Measurements from ENCODE around the gene PALMD. TPM values are rescaled to one million over a fixed set of nuclear protein-coding genes. Genes with fewer than 3 reads are reported as not detected.

PALMD gene
- total and polyA plus RNA-seq, 2 of the 8 experiments (the other 6 are each of a cell fraction or from before 2014, with no cell fraction given), result not detected

- DNase-seq (ENCODE audit: low read depth in 1 of 2, low spot score in 2 of 2), result no peak
- no peak for FAIRE-seq
- TF ChIP-seq JUN (IDR thresholded peaks at IDR 0.05; ENCODE audit: low read depth, low read length), result no peak
- TF ChIP-seq JUND (IDR thresholded peaks at IDR 0.05; ENCODE audit: low read length), result no peak
- TF ChIP-seq ZNF274 (IDR thresholded peaks at IDR 0.05; ENCODE audit: borderline replicate concordance, extremely low read depth, low read length), result no peak
- no peak for TF ChIP-seq GABPA (IDR thresholded peaks at IDR 0.05; ENCODE audit: borderline replicate concordance, insufficient read depth, low read length)
- TF ChIP-seq, protein P1, sequence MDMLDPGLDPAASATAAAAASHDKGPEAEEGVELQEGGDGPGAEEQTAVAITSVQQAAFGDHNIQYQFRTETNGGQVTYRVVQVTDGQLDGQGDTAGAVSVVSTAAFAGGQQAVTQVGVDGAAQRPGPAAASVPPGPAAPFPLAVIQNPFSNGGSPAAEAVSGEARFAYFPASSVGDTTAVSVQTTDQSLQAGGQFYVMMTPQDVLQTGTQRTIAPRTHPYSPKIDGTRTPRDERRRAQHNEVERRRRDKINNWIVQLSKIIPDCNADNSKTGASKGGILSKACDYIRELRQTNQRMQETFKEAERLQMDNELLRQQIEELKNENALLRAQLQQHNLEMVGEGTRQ (IDR thresholded peaks at IDR 0.05; ENCODE audit: low read length), result no peak
- no peak for TF ChIP-seq TAF7 (optimal IDR thresholded peaks at IDR 0.05; ENCODE audit: borderline replicate concordance, low read depth, low read length)
- TF ChIP-seq POLR2A (IDR thresholded peaks at IDR 0.05; ENCODE audit: control extremely low read depth in 1 of 2, low read depth in 2 of 2, low read length in 2 of 2), result no peak
- no peak for TF ChIP-seq HDAC6 (IDR thresholded peaks at IDR 0.05; ENCODE audit: low read depth, low read length)
- TF ChIP-seq CBX8 (IDR thresholded peaks at IDR 0.05; ENCODE audit: borderline replicate concordance, low read depth, low read length), result no peak
- no peak for TF ChIP-seq YY1 (IDR thresholded peaks at IDR 0.05; ENCODE audit: low read depth, low read length)
- TF ChIP-seq GTF2F1 (IDR thresholded peaks at IDR 0.05; ENCODE audit: borderline replicate concordance, low read depth, low read length), result no peak
Observed at GRCh38 chr1:99674115-99675064, 28.5 kb downstream of the PALMD start.

More at GRCh38 chr1:99674115-99675064, 28.5 kb downstream of the PALMD start:
- Histone ChIP-seq H2BK120ac (replicated peaks; ENCODE audit: low read depth, low read length) (no peak overlapping the region), H4K91ac (replicated peaks; ENCODE audit: insufficient read length, low read length) (no peak overlapping the region), H3K27ac (ENCODE audit: low read depth, low read length) (no peak overlapping the region), H2BK5ac (ENCODE audit: low read depth, low read length) (no peak overlapping the region), H3K4me2 (ENCODE audit: insufficient read depth in 1 of 2, low read depth in 2 of 2, low read length in 2 of 2) (no peak overlapping the region), H3K9me3 (ENCODE audit: insufficient read depth in 2 of 2, low read depth in 1 of 2, low read length in 1 of 2) (no peaks in the 10 kb centered on the region), H3K9ac (replicated peaks in 1 of 4; ENCODE audit: extremely low read depth in 1 of 4, low read depth in 3 of 4, low read length in 3 of 4) (no peak overlapping the region), H4K8ac (ENCODE audit: extremely low read depth, insufficient read depth, low read length) (no peak overlapping the region), H3K14ac (ENCODE audit: insufficient read length) (no peak overlapping the region), H3K18ac (ENCODE audit: extremely low read depth, low read length) (no peak overlapping the region), H3K4me1 (replicated peaks in 1 of 4; ENCODE audit: control insufficient read depth in 3 of 4, insufficient read depth in 4 of 4, low read length in 3 of 4) (no peaks in the 10 kb centered on the region), H3K27me3 (replicated peaks in 1 of 4; ENCODE audit: control insufficient read depth in 3 of 4, extremely low read depth in 1 of 4, insufficient read depth in 3 of 4, low read length in 3 of 4) (peaks cover 0 to 1% (median 0%) of the 10 kb centered on the region in 4 experiments; a peak in 1 of 7 replicates), H2AK5ac (ENCODE audit: low read depth, low read length) (no peak overlapping the region), H3K36me3 (ENCODE audit: control insufficient read depth in 2 of 4, insufficient read depth in 4 of 4, low read length in 3 of 4) (no peaks in the 10 kb centered on the region), H3K56ac (replicated peaks; ENCODE audit: insufficient read length, low read depth, low read length) (no peak overlapping the region), H3K23me2 (ENCODE audit: low read depth, low read length) (no peaks in the 10 kb centered on the region), H4K5ac (ENCODE audit: insufficient read length, low read depth, low read length) (no peak overlapping the region), H3K79me1 (ENCODE audit: low read depth, low read length) (no peaks in the 10 kb centered on the region), H3K23ac (ENCODE audit: insufficient read length) (no peak overlapping the region), H2BK15ac (ENCODE audit: low read length) (no peak overlapping the region), H2BK12ac (ENCODE audit: low read depth, low read length) (no peak overlapping the region), H3K4me3 (ENCODE audit: extremely low read depth in 1 of 4, insufficient read depth in 2 of 4, low read depth in 3 of 4, low read length in 4 of 4) (no peak overlapping the region), H2BK20ac (ENCODE audit: low read length) (no peak overlapping the region), H4K20me1 (replicated peaks in 1 of 2; ENCODE audit: control insufficient read depth in 1 of 2, insufficient read depth in 2 of 2, low read length in 2 of 2) (no peaks in the 10 kb centered on the region), H3K79me2 (ENCODE audit: control insufficient read depth in 1 of 2, insufficient read depth in 2 of 2, low read length in 2 of 2) (no peaks in the 10 kb centered on the region), H3K4ac (replicated peaks; ENCODE audit: insufficient read length, low read depth, low read length) (no peak overlapping the region), H2AFZ (ENCODE audit: low read length) (no peak overlapping the region)
- POLR2A ChIA-PET (ENCODE audit: partially characterized antibody), result no interaction called here
- CTCF ChIA-PET (ENCODE audit: partially characterized antibody), result interaction anchor here (0.8 to 3.5 kb wide), 3 partner anchors 11 to 25 kb away, joined by 3 to 23 read pairs (median 3); no protein-coding TSS in a partner anchor
- 93% methylated on average over 6 of the region's 6 CpGs; no CpG with 5 or more reads in 1 of the 2 experiments for WGBS, 2 experiments (ENCODE audit: extremely low coverage in 1 of 2, insufficient coverage in 1 of 2, insufficient read length in 1 of 2, insufficient replicate concordance in 2 of 2, low coverage in 1 of 2, low lambda C conversion rate in 2 of 2, missing lambda C conversion rate in 1 of 2)
